Astrocyte of the spinal cord (primary cell): ENCODE data around the gene KMO.

Experiments
- DNase-seq: peaks from one replicate; pipeline ENCODE4 v3.0.0; 2011; ENCODE audit warnings: low read depth, low spot score
- H3K4me3 ChIP-seq: 2 replicates; pipeline ENCODE4 v1.5.1; 2011; ENCODE audit warnings: low read depth, mild to moderate bottlenecking, low read length, moderate library complexity
- CTCF ChIP-seq: IDR thresholded peaks from 2 replicates; pipeline ENCODE4 v1.5.1; 2012; ENCODE audit warnings: low read depth, mild to moderate bottlenecking, low read length, inconsistent platforms
- in situ Hi-C: cut with HindIII; loops from 2 replicates; pipeline ENCODE4 v1.10.0; 2017; ENCODE audit warnings: low sequenced_read_pairs

KMO gene

GRCh38 chr1:241551759-241552638 lies 19.8 kb downstream of the KMO start:
- TF ChIP-seq CTCF: no peak
- in situ Hi-C loops: no loop called here
- no peak for DNase-seq
- H3K4me3 ChIP-seq: no peak overlapping the region

GRCh38 chr1:241553886-241554592 lies 21.9 kb downstream of the KMO start:
- in situ Hi-C loops: no loop called here
- H3K4me3 ChIP-seq: no peak overlapping the region
- no peak for DNase-seq
- no peak for TF ChIP-seq CTCF

- no peak overlapping the region for H3K4me3 ChIP-seq
- in situ Hi-C loops: no loop called here
- TF ChIP-seq CTCF: no peak
- DNase-seq: no peak
Observed at GRCh38 chr1:241555526-241555925, 23.3 kb downstream of the KMO start.

- DNase-seq: no peak
- in situ Hi-C loops: no loop called here
- TF ChIP-seq CTCF: no peak
- H3K4me3 ChIP-seq: no peak overlapping the region
Observed at GRCh38 chr1:241557031-241557430, 24.9 kb downstream of the KMO start.

GRCh38 chr1:241557551-241558193 lies 25.5 kb downstream of the KMO start:
- no peak overlapping the region for H3K4me3 ChIP-seq
- in situ Hi-C loops: no loop called here
- no peak for DNase-seq
- TF ChIP-seq CTCF: no peak

GRCh38 chr1:241560146-241560848 lies 28.1 kb downstream of the KMO start:
- no peak for DNase-seq
- in situ Hi-C loops: no loop called here
- H3K4me3 ChIP-seq: no peak overlapping the region
- no peak for TF ChIP-seq CTCF
